Neural progenitor cell (in vitro differentiated cells): ENCODE measurements around the gene ZP4.

Source experiments
- EZH2 ChIP-seq: fragments of 200-600 bp; sonication (generic); IDR thresholded peaks from 2 replicates; pipeline ENCODE4 v1.6.1; 2017; ENCODE audit warnings: antibody characterized with exemption, mild to moderate bottlenecking, moderate library complexity
- EZH2phosphoT487 ChIP-seq: fragments of 200-600 bp; sonication (generic); IDR thresholded peaks from 2 replicates; pipeline ENCODE4 v1.6.1; 2017; ENCODE audit warnings: antibody characterized with exemption
- TF ChIP-seq, protein P1 (sequence below): fragments of 200-600 bp; sonication (generic); IDR thresholded peaks from 2 replicates; pipeline ENCODE4 v1.5.1; 2017; ENCODE audit warnings: antibody characterized with exemption, mild to moderate bottlenecking

DNA sequence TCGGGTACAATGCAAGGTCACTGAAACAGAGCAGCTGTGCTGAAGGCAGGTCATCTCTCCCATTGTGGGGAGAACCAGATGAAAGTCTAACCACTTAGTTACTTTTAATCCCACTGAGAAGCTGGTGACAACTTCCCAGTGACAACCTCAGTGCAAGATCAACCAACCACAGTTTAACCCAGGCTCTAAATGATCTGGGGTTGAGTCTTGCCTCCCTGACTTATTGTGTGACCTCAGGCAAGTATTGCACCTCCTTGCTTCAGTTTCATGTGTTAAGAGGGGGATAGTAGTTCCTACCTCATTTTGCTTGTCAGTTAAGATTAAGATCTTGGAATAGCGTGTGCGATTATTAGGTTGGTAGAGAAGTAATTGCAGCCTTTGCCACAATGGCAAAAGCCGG lies 3.2 kb downstream of the ZP4 start:
- TF ChIP-seq, protein P1, sequence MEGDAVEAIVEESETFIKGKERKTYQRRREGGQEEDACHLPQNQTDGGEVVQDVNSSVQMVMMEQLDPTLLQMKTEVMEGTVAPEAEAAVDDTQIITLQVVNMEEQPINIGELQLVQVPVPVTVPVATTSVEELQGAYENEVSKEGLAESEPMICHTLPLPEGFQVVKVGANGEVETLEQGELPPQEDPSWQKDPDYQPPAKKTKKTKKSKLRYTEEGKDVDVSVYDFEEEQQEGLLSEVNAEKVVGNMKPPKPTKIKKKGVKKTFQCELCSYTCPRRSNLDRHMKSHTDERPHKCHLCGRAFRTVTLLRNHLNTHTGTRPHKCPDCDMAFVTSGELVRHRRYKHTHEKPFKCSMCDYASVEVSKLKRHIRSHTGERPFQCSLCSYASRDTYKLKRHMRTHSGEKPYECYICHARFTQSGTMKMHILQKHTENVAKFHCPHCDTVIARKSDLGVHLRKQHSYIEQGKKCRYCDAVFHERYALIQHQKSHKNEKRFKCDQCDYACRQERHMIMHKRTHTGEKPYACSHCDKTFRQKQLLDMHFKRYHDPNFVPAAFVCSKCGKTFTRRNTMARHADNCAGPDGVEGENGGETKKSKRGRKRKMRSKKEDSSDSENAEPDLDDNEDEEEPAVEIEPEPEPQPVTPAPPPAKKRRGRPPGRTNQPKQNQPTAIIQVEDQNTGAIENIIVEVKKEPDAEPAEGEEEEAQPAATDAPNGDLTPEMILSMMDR: no peak
- TF ChIP-seq EZH2phosphoT487: no peak
- no peak for TF ChIP-seq EZH2
